CD8-positive, alpha-beta memory T cell (primary cell): ENCODE data around the gene C18orf63. TPM values are rescaled to one million over a fixed set of nuclear protein-coding genes. Genes with fewer than 3 reads are reported as not detected.

Experiments
- CTCF ChIA-PET: fragments of 350-600 bp; sonication (Branson Sonifier 250); formaldehyde crosslinking; loops from one replicate; lab custom pipeline; 2021; ENCODE audit warnings: antibody characterized with exemption; lab: Charles Lee
- POLR2A ChIA-PET: fragments of 350-600 bp; sonication (Branson Sonifier 250); formaldehyde crosslinking; loops from one replicate; lab custom pipeline; 2021; ENCODE audit warnings: antibody characterized with exemption; lab: Charles Lee
- DNase-seq, 5 donors: peaks; one replicate each; pipeline versions ENCODE4 v3.0.0 to v3.0.0-alpha.2; 2020 to 2022; ENCODE audit warnings: mixed read lengths in 1 of 5
- H3K27ac ChIP-seq: one replicate; pipeline ENCODE4 v1.7.0; 2013; ENCODE audit warnings: low read depth, mild to moderate bottlenecking, low read length, moderate library complexity
- H3K27me3 ChIP-seq: 2 replicates; pipeline ENCODE4 v1.7.0; 2013; ENCODE audit warnings: low read length, mild to moderate bottlenecking; ENCODE audit not compliant: insufficient read depth, poor library complexity, severe bottlenecking
- H3K36me3 ChIP-seq: 2 replicates; pipeline ENCODE4 v1.7.0; 2013; ENCODE audit warnings: mild to moderate bottlenecking, low read length, moderate library complexity; ENCODE audit not compliant: insufficient read depth
- H3K4me1 ChIP-seq: 2 replicates; pipeline ENCODE4 v1.7.0; 2013; ENCODE audit warnings: mild to moderate bottlenecking, low read length, moderate library complexity; ENCODE audit not compliant: insufficient read depth
- H3K4me3 ChIP-seq: 2 replicates; pipeline ENCODE4 v1.7.0; 2013; ENCODE audit warnings: mild to moderate bottlenecking, low read length
- H3K9me3 ChIP-seq: 2 replicates; pipeline ENCODE4 v1.7.0; 2013; ENCODE audit warnings: mild to moderate bottlenecking, low read length
- H3K27ac Mint-ChIP-seq, 8 donors: one replicate each; pipeline ENCODE4 v1.8.0; 2020 to 2021; ENCODE audit warnings: mixed read lengths in 8 of 8, mild to moderate bottlenecking in 6 of 8, inconsistent platforms in 3 of 8, moderate library complexity in 3 of 8
- H3K27me3 Mint-ChIP-seq, 2 donors: one replicate each; pipeline ENCODE4 v1.8.0; 2020 to 2021; ENCODE audit warnings: mixed read lengths in 2 of 2, mild to moderate bottlenecking in 1 of 2, moderate library complexity in 1 of 2
- H3K36me3 Mint-ChIP-seq, 3 donors: one replicate each; pipeline ENCODE4 v1.8.0; 2020 to 2021; ENCODE audit warnings: mixed read lengths in 3 of 3, inconsistent platforms in 1 of 3, mild to moderate bottlenecking in 1 of 3
- H3K4me1 Mint-ChIP-seq, 3 donors: one replicate each; pipeline ENCODE4 v1.8.0; 2020 to 2021; ENCODE audit warnings: mixed read lengths in 3 of 3, inconsistent platforms in 1 of 3, mild to moderate bottlenecking in 1 of 3
- H3K4me3 Mint-ChIP-seq, 7 donors: one replicate each; pipeline ENCODE4 v1.8.0; 2020 to 2021; ENCODE audit warnings: mixed read lengths in 7 of 7, mild to moderate bottlenecking in 6 of 7, moderate library complexity in 4 of 7, inconsistent platforms in 2 of 7
- H3K9me3 Mint-ChIP-seq, 5 donors: one replicate each; pipeline ENCODE4 v1.8.0; 2020 to 2022; ENCODE audit warnings: mixed read lengths in 5 of 5, mild to moderate bottlenecking in 3 of 5, moderate library complexity in 2 of 5, inconsistent platforms in 1 of 5
- polyA plus RNA-seq: library from polyadenylated mRNA; unstranded; fragments of 300-500 nt; fragmentation: Illumina TruSeq; gene quantifications from one replicate; pipeline ENCODE4 v1.2.3, GENCODE V29; 2021
- total RNA-seq, 2 experiments: library from RNA; stranded (reverse); gene quantifications; one replicate each; pipeline ENCODE4 v1.2.3, GENCODE V29; 2021

C18orf63 gene
- total and polyA plus RNA-seq, 3 experiments from 2014 or later: not detected

- Histone ChIP-seq H3K36me3 (no peaks in the 10 kb centered on the region), H3K27ac (no peak overlapping the region), H3K27me3 (no peaks in the 10 kb centered on the region), H3K9me3 (no peaks in the 10 kb centered on the region), H3K4me3 (no peak overlapping the region), H3K4me1 (peaks cover 71% of the 10 kb centered on the region)
- peak overlapping the region in 6 of 8 donors; percentile 11 to 61 (median 48) for H3K27ac Mint-ChIP-seq
- no peaks in the 10 kb centered on the region for H3K9me3 Mint-ChIP-seq
- H3K36me3 Mint-ChIP-seq: no peaks in the 10 kb centered on the region
- peaks cover 43 to 67% (median 53%) of the 10 kb centered on the region in 3 donors for H3K4me1 Mint-ChIP-seq
- H3K27me3 Mint-ChIP-seq: peaks cover 2 to 5% of the 10 kb centered on the region in 2 donors
- ChIA-PET POLR2A (no interaction called here), CTCF (interaction anchor here (1.0 to 4.6 kb wide), 2 partner anchors 22 to 117 kb away, joined by 4 to 26 read pairs; no protein-coding TSS in a partner anchor)
- DNase-seq: no peak
- no peak overlapping the region for H3K4me3 Mint-ChIP-seq
Observed at GRCh38 chr18:74375999-74376398, 60.4 kb downstream of the C18orf63 start.

GRCh38 chr18:74376523-74376922 is 60.9 kb downstream of the C18orf63 start:
- H3K9me3 ChIP-seq: no peaks in the 10 kb centered on the region
- POLR2A ChIA-PET: no interaction called here
- H3K9me3 Mint-ChIP-seq: no peaks in the 10 kb centered on the region
- H3K36me3 ChIP-seq: no peaks in the 10 kb centered on the region
- H3K4me3 Mint-ChIP-seq: no peak overlapping the region
- peaks cover 67% of the 10 kb centered on the region for H3K4me1 ChIP-seq
- H3K27ac ChIP-seq: no peak overlapping the region
- H3K27ac Mint-ChIP-seq: peak overlapping the region in 5 of 8 donors; percentile 21 to 87 (median 45)
- H3K36me3 Mint-ChIP-seq: no peaks in the 10 kb centered on the region
- H3K27me3 Mint-ChIP-seq: peaks cover 0 to under 1% of the 10 kb centered on the region in 2 donors
- H3K27me3 ChIP-seq: no peaks in the 10 kb centered on the region
- CTCF ChIA-PET: no interaction called here
- no peak for DNase-seq
- peaks cover 37 to 62% (median 47%) of the 10 kb centered on the region in 3 donors for H3K4me1 Mint-ChIP-seq
- no peak overlapping the region for H3K4me3 ChIP-seq

- H3K9me3 Mint-ChIP-seq: no peaks in the 10 kb centered on the region
- Histone ChIP-seq H3K4me1 (peaks cover 55% of the 10 kb centered on the region), H3K36me3 (no peaks in the 10 kb centered on the region), H3K9me3 (no peaks in the 10 kb centered on the region), H3K27me3 (no peaks in the 10 kb centered on the region), H3K4me3 (no peak overlapping the region), H3K27ac (no peak overlapping the region)
- DNase-seq: no peak
- H3K27me3 Mint-ChIP-seq: no peaks in the 10 kb centered on the region
- H3K4me1 Mint-ChIP-seq: peaks cover 30 to 53% (median 39%) of the 10 kb centered on the region in 3 donors
- CTCF ChIA-PET: interaction anchor here (1.0 to 1.7 kb wide), 6 partner anchors 11 to 118 kb away, joined by 3 to 10 read pairs (median 3); partner anchors contain the start of gene CNDP2
- POLR2A ChIA-PET: interaction anchor here (1.0 kb wide), 1 partner anchor 118 kb away, joined by 3 read pairs; the partner anchor contains the start of gene CNDP2
- peak overlapping the region in 7 of 8 donors; percentile 38 to 80 (median 68) for H3K27ac Mint-ChIP-seq
- no peaks in the 10 kb centered on the region for H3K36me3 Mint-ChIP-seq
- peak overlapping the region in 3 of 7 donors; percentile 0 to 62 (median 44) for H3K4me3 Mint-ChIP-seq
Observed at GRCh38 chr18:74377776-74378175, 62.1 kb downstream of the C18orf63 start.

GRCh38 chr18:74378179-74378682 is 62.6 kb downstream of the C18orf63 start:
- no peaks in the 10 kb centered on the region for H3K9me3 ChIP-seq
- H3K4me3 ChIP-seq: peak overlapping the region; percentile 39
- ChIA-PET CTCF (interaction anchor here (1.0 to 1.7 kb wide), 6 partner anchors 11 to 118 kb away, joined by 3 to 10 read pairs (median 3); partner anchors contain the start of gene CNDP2), POLR2A (interaction anchor here (0.6 to 1.0 kb wide), 2 partner anchors 118 to 121 kb away, joined by 3 to 5 read pairs; partner anchors contain the start of gene CNDP2)
- Mint-ChIP-seq H3K4me3 (peak overlapping the region in 6 of 7 donors; percentile 1 to 62 (median 30)), H3K27me3 (peaks cover 0 to under 1% of the 10 kb centered on the region in 2 donors), H3K27ac (peak overlapping the region; percentile 34 to 80 (median 71)), H3K4me1 (peaks cover 30 to 50% (median 34%) of the 10 kb centered on the region in 3 donors), H3K9me3 (no peaks in the 10 kb centered on the region), H3K36me3 (no peaks in the 10 kb centered on the region)
- H3K27ac ChIP-seq: no peak overlapping the region
- no peaks in the 10 kb centered on the region for H3K36me3 ChIP-seq
- H3K4me1 ChIP-seq: peaks cover 50% of the 10 kb centered on the region
- DNase-seq: peak in 2 of 5 donors; percentile 35 to 78
- no peaks in the 10 kb centered on the region for H3K27me3 ChIP-seq

GRCh38 chr18:74380916-74381315 is 65.3 kb downstream of the C18orf63 start:
- Histone ChIP-seq H3K27me3 (no peaks in the 10 kb centered on the region), H3K9me3 (no peaks in the 10 kb centered on the region), H3K4me1 (peaks cover 28% of the 10 kb centered on the region), H3K4me3 (no peak overlapping the region), H3K27ac (no peak overlapping the region), H3K36me3 (no peaks in the 10 kb centered on the region)
- ChIA-PET CTCF (no interaction called here), POLR2A (no interaction called here)
- Mint-ChIP-seq H3K27ac (no peak overlapping the region), H3K4me1 (peaks cover 14 to 27% (median 14%) of the 10 kb centered on the region in 3 donors), H3K4me3 (no peak overlapping the region), H3K27me3 (peaks cover 0 to 2% of the 10 kb centered on the region in 2 donors), H3K9me3 (no peaks in the 10 kb centered on the region), H3K36me3 (no peaks in the 10 kb centered on the region)
- DNase-seq: no peak

- H3K27me3 Mint-ChIP-seq: peaks cover 0 to 2% of the 10 kb centered on the region in 2 donors
- H3K27me3 ChIP-seq: no peaks in the 10 kb centered on the region
- H3K36me3 Mint-ChIP-seq: no peaks in the 10 kb centered on the region
- no peak overlapping the region for H3K4me3 ChIP-seq
- CTCF ChIA-PET: no interaction called here
- no peaks in the 10 kb centered on the region for H3K9me3 Mint-ChIP-seq
- DNase-seq: no peak
- H3K27ac ChIP-seq: no peak overlapping the region
- H3K4me3 Mint-ChIP-seq: no peak overlapping the region
- peak overlapping the region in 1 of 8 donors; percentile 63 for H3K27ac Mint-ChIP-seq
- peaks cover 13 to 21% (median 14%) of the 10 kb centered on the region in 3 donors for H3K4me1 Mint-ChIP-seq
- H3K4me1 ChIP-seq: peaks cover 20% of the 10 kb centered on the region
- no peaks in the 10 kb centered on the region for H3K9me3 ChIP-seq
- POLR2A ChIA-PET: no interaction called here
- H3K36me3 ChIP-seq: no peaks in the 10 kb centered on the region
Observed at GRCh38 chr18:74381621-74382295, 66.1 kb downstream of the C18orf63 start.

- no peak overlapping the region for H3K27ac ChIP-seq
- no peak overlapping the region for H3K4me3 ChIP-seq
- H3K27ac Mint-ChIP-seq: no peak overlapping the region
- H3K4me1 ChIP-seq: peaks cover 14% of the 10 kb centered on the region
- no peaks in the 10 kb centered on the region for H3K36me3 ChIP-seq
- no peaks in the 10 kb centered on the region for H3K36me3 Mint-ChIP-seq
- ChIA-PET POLR2A (no interaction called here), CTCF (no interaction called here)
- peaks cover 0 to 2% of the 10 kb centered on the region in 2 donors for H3K27me3 Mint-ChIP-seq
- H3K9me3 ChIP-seq: no peaks in the 10 kb centered on the region
- no peak for DNase-seq
- H3K27me3 ChIP-seq: no peaks in the 10 kb centered on the region
- H3K9me3 Mint-ChIP-seq: no peaks in the 10 kb centered on the region
- H3K4me3 Mint-ChIP-seq: no peak overlapping the region
- H3K4me1 Mint-ChIP-seq: peaks cover 12 to 16% (median 13%) of the 10 kb centered on the region in 3 donors
Observed at GRCh38 chr18:74382481-74383017, 66.9 kb downstream of the C18orf63 start.
